Mesodermal cell (in vitro differentiated cells): Measurements from ENCODE around the gene HBS1L.

Experiments used
- H3K27ac ChIP-seq: 2 replicates; pipeline ENCODE4 v1.7.0; 2013; ENCODE audit warnings: mild to moderate bottlenecking, low read depth, low read length, moderate library complexity; ENCODE audit not compliant: severe bottlenecking
- H3K36me3 ChIP-seq: 2 replicates; pipeline ENCODE4 v1.7.1; 2013; ENCODE audit warnings: mild to moderate bottlenecking, low read length, moderate library complexity; ENCODE audit not compliant: control insufficient read depth, insufficient read depth
- H3K4me1 ChIP-seq: one replicate; pipeline ENCODE4 v1.7.1; 2013; ENCODE audit warnings: mild to moderate bottlenecking, low read length; ENCODE audit not compliant: insufficient read depth, control insufficient read depth, poor library complexity, severe bottlenecking
- H3K4me3 ChIP-seq: 2 replicates; pipeline ENCODE4 v1.7.0; 2013; ENCODE audit warnings: low read length, control low read depth, mild to moderate bottlenecking; ENCODE audit not compliant: insufficient read depth, poor library complexity, severe bottlenecking; ENCODE audit errors: extremely low read depth
- H3K9me3 ChIP-seq: 2 replicates; pipeline ENCODE4 v1.7.1; 2013; ENCODE audit warnings: mild to moderate bottlenecking, low read length, moderate library complexity; ENCODE audit not compliant: control insufficient read depth
- WGBS, 2 experiments: methylation state at CpG; one replicate each; pipeline ENCODE4 v1.1.5; 2013; ENCODE audit warnings: missing lambda C conversion rate in 2 of 2; ENCODE audit not compliant: insufficient coverage in 2 of 2; 5-methylcytosine and 5-hydroxymethylcytosine counted together

The HBS1L gene

DNA sequence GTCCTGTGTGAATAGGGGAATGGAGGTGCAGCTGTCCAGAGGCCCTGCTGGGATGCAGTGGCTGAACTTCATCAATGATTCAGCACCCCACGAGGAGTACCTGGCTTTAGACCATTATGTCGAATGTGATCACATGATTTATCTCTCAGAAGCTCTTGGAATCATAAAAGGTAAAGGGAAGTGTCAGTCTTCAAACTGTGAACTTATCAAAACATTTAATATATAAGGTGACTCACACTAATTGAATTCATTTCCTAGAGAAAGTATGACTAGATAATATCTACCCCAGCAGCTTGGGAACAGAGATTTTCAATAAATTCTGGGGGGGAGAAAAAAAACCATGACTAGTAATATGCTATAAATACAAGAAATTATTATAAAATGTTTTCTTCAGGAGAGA is 134.2 kb downstream of the HBS1L start:
- Histone ChIP-seq H3K4me3 (no peak overlapping the region), H3K9me3 (no peaks in the 10 kb centered on the region), H3K36me3 (no peaks in the 10 kb centered on the region), H3K4me1 (no peaks in the 10 kb centered on the region), H3K27ac (no peak overlapping the region)
- WGBS, 2 experiments, result 100% methylated on average over 2 of the region's 2 CpGs; no CpG with 5 or more reads in 1 of the 2 experiments

DNA sequence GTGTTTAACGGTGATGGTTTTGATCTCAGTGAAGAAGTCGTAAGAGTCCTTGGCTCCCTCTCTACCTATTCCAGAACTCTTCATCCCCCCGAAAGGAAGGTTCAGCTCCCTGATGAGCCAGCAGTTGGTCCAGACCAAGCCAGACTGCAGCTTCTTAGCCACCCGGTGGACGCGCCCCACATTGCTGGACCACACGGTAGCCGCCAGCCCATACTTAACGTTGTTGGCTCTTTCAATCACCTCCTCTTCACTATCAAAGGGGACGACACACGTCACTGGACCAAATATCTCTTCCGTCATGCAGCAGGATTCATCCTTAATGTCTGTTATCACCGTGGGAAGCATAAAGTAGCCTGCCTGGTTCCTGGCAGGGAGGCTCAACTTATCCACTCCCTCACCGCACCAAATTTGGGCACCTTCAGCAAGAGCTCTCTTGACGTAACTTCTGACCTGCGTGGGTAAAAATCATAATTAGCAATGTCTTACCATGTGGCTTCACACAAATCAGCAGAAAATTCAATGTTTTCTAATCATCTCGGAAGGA is 136.1 kb downstream of the HBS1L start:
- no peaks in the 10 kb centered on the region for H3K9me3 ChIP-seq
- no peak overlapping the region for H3K4me3 ChIP-seq
- no peaks in the 10 kb centered on the region for H3K4me1 ChIP-seq
- WGBS, 2 experiments, result 89 to 90% methylated on average over 15 to 16 of the region's 17 CpGs
- H3K27ac ChIP-seq, result no peak overlapping the region
- H3K36me3 ChIP-seq, result no peaks in the 10 kb centered on the region

DNA sequence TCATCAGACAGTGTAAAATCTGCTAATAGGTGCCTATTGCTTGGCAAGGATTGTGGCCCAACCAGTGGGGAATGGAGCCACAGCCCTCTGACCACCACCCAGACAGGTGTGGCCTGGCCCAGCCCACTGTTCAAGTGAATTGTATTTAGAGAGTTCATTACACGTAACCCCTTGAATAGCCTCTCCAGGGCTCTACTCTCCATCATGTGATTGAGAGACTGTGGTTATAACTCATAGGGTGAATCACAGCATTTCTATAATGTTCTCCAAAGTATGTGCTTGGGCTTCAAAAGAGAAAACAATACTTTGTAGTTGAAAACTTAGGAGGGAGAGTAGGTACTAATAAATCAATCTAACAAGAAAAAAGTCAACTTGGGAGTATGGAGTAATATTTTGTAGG is 143.1 kb downstream of the HBS1L start:
- H3K27ac ChIP-seq, result no peak overlapping the region
- H3K4me3 ChIP-seq, result no peak overlapping the region
- no peaks in the 10 kb centered on the region for H3K9me3 ChIP-seq
- peaks cover 8% of the 10 kb centered on the region for H3K4me1 ChIP-seq
- no peaks in the 10 kb centered on the region for H3K36me3 ChIP-seq
- no CpG with 5 or more reads among the region's 1 CpG for WGBS, 2 experiments

DNA sequence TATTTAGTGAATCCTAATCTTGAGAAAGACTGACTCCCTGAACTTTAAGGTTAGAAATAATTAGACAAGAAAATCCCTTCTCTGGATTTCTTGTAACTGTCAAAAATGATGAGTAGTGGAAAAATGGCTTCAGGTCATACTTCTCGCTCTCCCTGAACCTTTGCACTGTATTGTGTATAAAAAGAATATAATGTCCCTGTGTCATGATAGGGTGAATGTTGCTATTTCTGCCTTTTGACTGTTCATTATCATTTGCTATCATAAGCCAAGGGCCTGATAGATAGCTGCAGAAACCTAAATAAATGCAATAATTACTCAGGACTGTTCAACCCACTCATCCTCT is 144.1 kb downstream of the HBS1L start:
- WGBS, 2 experiments, result no CpG with 5 or more reads among the region's 1 CpG
- Histone ChIP-seq H3K27ac (no peak overlapping the region), H3K36me3 (no peaks in the 10 kb centered on the region), H3K9me3 (no peaks in the 10 kb centered on the region), H3K4me3 (no peak overlapping the region), H3K4me1 (peaks cover 8% of the 10 kb centered on the region)
